Esophagus squamous epithelium (tissue), 4 donors: ENCODE measurements around the gene AKIRIN1.

ENCODE experiments used
- POLR2A ChIP-seq, 4 donors: fragments of 450-650 bp; IDR thresholded peaks; one replicate each; pipeline ENCODE4 v1.6.1; 2017; ENCODE audit warnings: antibody characterized with exemption in 4 of 4, mild to moderate bottlenecking in 4 of 4, moderate library complexity in 3 of 4
- TF ChIP-seq, protein P1 (sequence below), 6 experiments: fragments of 450-650 bp in 4 of 6; fragments of 200-600 bp in 2 of 6; sonication (generic) in 2 of 6; IDR thresholded peaks; one replicate each; pipeline ENCODE4 v1.5.1; 2016 to 2019; ENCODE audit warnings: antibody characterized with exemption in 6 of 6, mild to moderate bottlenecking in 4 of 6, moderate library complexity in 4 of 6

DNA sequence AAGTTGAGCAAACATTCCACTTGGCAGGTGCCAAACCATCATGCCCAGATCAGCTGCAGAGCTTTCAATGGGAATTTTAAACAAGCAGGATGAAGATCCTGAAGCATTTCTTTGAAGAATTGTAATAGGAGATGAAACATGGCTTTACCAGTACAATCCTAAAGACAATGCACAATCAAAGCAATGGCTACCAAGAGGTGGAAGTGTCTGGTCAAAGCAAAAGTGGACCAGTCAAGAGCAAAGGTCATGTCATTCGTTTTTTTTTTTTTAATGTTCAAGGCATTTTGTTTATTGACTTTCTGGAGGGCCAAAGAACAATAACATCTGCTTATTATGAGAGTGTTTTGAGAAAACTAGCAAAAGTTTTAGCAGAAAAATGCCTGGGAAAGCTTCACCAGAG is 32.1 kb downstream of the AKIRIN1 start:
- TF ChIP-seq, protein P1, sequence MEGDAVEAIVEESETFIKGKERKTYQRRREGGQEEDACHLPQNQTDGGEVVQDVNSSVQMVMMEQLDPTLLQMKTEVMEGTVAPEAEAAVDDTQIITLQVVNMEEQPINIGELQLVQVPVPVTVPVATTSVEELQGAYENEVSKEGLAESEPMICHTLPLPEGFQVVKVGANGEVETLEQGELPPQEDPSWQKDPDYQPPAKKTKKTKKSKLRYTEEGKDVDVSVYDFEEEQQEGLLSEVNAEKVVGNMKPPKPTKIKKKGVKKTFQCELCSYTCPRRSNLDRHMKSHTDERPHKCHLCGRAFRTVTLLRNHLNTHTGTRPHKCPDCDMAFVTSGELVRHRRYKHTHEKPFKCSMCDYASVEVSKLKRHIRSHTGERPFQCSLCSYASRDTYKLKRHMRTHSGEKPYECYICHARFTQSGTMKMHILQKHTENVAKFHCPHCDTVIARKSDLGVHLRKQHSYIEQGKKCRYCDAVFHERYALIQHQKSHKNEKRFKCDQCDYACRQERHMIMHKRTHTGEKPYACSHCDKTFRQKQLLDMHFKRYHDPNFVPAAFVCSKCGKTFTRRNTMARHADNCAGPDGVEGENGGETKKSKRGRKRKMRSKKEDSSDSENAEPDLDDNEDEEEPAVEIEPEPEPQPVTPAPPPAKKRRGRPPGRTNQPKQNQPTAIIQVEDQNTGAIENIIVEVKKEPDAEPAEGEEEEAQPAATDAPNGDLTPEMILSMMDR (IDR thresholded peaks at IDR 0.05) = no peak
- no peak for TF ChIP-seq POLR2A (IDR thresholded peaks at IDR 0.05)
